HG03457 (cell line): ENCODE measurements around the gene LRP10.

Source experiments
- ATAC-seq: cut with Tn5 transposase; IDR thresholded peaks from one replicate; pipeline ENCODE4 v1.9.1; 2021; ENCODE audit warnings: moderate number of reproducible peaks; ENCODE audit not compliant: unreplicated experiment

Gene LRP10

DNA sequence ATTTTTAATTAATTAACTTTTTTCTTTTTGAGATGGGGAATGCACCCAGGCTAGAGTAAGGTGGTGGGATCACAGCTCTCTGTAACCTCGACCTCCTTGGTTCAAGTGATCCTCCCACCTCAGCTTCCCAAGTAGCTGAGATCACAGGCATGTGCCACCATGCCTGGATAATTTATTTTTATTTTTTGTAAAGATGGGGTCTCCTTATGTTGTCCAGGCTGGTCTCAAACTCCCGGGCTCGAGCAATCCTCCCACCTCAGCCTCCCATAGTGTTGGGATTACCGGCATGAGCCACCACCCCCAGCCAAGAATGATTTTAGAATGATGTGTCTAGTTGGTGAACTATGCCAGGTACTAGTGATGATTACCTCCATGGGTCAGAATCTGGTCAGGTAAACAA lies 6.6 kb upstream of the LRP10 start:
- ATAC-seq = no peak

DNA sequence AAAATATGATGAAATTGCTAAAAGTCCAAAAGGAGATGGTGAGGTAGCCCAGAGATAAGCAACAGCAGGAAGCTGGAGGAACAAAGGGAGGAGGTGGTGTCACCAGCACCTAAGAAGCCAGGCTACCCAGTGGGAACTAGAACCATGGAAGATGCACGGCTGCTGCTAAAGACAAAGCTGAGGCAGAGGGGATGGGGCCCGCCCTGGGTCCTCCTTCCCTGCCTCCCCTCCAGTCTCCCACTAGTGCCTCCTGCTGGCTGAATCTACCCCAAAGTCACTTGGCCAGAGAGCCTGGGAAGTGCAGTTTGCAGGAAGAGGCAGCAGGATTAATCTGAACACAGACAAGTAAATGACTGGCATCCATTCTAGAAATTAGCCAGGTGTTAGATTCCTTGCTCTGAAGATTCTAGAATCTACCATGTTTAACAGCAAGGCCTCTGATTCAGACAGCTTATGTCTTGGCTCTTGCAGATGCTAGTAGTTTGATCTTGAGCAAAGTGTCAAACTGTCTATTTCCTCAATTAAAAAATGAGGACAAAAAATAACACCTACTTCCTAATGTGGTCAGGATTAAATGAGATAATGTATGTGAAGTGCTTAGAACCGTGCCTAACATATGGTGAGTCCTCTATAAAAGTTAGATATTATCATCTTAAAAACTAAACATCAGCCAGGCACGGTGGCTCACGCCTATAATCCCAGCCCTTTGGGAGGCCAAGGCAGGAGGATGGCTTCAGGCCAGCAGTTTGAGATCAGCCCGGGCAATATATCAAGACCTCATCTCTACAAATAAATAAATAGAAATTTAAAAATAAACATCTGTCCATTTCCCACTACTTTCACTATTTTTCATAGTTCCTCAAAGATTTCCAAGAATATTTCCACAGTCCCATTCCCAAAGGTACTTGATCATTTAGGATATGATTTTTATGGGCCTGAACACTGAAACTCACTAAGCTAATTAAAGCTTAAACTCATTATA lies 5.8 kb upstream of the LRP10 start:
- no peak for ATAC-seq

- no peak for ATAC-seq
These were observed 4.7 kb upstream of the LRP10 start for GRCh38 chr14:22866874-22867273.

DNA sequence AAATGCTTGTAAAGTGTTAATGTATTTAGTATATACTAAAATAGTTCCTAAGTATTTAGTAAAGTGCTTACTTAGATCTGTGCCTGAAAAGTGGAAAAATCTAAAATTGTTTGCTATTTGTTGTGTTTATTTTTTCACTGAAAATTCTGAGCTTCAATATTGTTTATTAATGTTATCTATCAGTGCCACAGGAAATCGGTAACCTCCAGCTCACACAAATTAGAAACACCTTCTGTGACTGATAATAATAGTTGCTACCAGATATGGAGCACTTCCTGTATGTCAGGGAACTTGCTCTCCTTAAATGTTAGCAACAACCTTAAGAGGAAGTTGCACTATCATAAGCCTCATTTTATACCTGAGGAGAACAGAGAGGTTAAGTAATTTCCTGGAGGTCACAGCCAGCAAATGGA lies 723 bp upstream of the LRP10 start:
- peak; percentile 21 for ATAC-seq

DNA sequence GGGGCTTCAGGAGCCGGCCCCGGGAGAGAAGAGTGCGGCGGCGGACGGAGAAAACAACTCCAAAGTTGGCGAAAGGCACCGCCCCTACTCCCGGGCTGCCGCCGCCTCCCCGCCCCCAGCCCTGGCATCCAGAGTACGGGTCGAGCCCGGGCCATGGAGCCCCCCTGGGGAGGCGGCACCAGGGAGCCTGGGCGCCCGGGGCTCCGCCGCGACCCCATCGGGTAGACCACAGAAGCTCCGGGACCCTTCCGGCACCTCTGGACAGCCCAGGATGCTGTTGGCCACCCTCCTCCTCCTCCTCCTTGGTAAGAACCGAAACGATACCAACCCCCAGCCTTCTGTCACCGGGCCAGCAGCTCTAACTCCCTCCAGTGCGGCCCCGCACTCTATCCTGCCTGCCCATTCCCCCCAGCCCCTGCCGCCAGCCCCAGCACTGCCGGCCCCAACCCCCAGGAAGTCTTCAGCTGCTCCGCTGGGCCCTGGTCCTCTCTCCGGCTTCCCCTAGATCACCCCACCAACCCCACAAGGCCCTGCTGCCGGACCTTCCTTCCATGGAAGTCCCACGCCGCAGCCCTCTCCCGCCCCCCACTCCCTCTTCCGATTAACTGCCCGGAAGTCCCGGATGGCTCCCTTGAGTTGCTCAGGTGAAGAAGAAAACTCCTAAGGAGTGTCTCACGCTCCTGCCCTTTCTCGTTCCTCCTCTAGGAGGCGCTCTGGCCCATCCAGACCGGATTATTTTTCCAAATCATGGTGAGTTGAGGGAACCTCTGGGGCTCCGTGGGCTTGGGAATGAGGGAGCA lies 693 bp downstream of the LRP10 start:
- ATAC-seq = peak; percentile 5

- no peak for ATAC-seq
These were observed 1.4 kb downstream of the LRP10 start for GRCh38 chr14:22872833-22873520.

DNA sequence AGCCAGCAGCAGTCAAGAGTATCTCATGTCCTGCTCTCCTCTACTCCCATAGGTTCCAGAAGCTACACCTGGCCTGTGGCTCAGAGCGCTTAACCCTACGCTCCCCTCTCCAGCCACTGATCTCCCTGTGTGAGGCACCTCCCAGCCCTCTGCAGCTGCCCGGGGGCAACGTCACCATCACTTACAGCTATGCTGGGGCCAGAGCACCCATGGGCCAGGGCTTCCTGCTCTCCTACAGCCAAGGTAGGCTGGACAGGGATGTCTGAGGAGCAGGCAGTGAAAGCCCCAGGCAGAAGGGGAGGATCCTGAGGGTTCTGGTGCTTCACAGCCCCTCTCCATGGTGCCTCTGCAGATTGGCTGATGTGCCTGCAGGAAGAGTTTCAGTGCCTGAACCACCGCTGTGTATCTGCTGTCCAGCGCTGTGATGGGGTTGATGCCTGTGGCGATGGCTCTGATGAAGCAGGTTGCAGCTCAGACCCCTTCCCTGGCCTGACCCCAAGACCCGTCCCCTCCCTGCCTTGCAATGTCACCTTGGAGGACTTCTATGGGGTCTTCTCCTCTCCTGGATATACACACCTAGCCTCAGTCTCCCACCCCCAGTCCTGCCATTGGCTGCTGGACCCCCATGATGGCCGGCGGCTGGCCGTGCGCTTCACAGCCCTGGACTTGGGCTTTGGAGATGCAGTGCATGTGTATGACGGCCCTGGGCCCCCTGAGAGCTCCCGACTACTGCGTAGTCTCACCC lies 3.6 kb downstream of the LRP10 start:
- ATAC-seq = no peak

DNA sequence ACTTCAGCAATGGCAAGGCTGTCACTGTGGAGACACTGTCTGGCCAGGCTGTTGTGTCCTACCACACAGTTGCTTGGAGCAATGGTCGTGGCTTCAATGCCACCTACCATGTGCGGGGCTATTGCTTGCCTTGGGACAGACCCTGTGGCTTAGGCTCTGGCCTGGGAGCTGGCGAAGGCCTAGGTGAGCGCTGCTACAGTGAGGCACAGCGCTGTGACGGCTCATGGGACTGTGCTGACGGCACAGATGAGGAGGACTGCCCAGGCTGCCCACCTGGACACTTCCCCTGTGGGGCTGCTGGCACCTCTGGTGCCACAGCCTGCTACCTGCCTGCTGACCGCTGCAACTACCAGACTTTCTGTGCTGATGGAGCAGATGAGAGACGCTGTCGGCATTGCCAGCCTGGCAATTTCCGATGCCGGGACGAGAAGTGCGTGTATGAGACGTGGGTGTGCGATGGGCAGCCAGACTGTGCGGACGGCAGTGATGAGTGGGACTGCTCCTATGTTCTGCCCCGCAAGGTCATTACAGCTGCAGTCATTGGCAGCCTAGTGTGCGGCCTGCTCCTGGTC lies 4.3 kb downstream of the LRP10 start:
- no peak for ATAC-seq

DNA sequence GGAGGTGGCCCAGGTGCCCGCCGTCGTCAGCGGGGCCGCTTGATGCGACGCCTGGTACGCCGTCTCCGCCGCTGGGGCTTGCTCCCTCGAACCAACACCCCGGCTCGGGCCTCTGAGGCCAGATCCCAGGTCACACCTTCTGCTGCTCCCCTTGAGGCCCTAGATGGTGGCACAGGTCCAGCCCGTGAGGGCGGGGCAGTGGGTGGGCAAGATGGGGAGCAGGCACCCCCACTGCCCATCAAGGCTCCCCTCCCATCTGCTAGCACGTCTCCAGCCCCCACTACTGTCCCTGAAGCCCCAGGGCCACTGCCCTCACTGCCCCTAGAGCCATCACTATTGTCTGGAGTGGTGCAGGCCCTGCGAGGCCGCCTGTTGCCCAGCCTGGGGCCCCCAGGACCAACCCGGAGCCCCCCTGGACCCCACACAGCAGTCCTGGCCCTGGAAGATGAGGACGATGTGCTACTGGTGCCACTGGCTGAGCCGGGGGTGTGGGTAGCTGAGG lies 5.5 kb downstream of the LRP10 start:
- no peak for ATAC-seq

GRCh38 chr14:22878271-22879246 lies 7.0 kb downstream of the LRP10 start:
- no peak for ATAC-seq

DNA sequence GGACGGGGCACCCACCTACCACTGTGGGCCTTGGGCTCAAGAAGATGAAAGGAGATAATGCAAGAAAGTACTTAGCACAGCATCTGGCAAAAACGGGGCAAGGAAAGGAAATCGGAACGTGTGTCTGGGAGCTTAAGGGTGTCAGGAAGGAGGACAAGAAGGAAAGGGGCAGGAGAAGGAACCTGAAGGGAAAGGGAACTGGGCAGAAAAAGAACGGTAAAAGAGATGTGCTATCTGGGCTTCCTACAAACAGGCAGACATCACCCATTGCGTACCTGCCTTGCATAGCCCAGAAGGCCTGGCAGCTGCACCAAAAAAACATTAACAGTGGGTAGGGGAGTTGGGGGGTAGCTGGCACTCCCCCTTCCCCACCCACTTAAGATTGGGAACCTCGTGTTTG lies 10.5 kb downstream of the LRP10 start:
- ATAC-seq = no peak

GRCh38 chr14:22882529-22883172 lies 11.1 kb downstream of the LRP10 start:
- ATAC-seq = no peak

GRCh38 chr14:22883173-22883976 lies 11.8 kb downstream of the LRP10 start, which contains the start of gene REM2:
TSS of gene REM2 (plus strand) at chr14:22883222. CDS start at chr14:22883288, 66 bp downstream.
- no peak for ATAC-seq

DNA sequence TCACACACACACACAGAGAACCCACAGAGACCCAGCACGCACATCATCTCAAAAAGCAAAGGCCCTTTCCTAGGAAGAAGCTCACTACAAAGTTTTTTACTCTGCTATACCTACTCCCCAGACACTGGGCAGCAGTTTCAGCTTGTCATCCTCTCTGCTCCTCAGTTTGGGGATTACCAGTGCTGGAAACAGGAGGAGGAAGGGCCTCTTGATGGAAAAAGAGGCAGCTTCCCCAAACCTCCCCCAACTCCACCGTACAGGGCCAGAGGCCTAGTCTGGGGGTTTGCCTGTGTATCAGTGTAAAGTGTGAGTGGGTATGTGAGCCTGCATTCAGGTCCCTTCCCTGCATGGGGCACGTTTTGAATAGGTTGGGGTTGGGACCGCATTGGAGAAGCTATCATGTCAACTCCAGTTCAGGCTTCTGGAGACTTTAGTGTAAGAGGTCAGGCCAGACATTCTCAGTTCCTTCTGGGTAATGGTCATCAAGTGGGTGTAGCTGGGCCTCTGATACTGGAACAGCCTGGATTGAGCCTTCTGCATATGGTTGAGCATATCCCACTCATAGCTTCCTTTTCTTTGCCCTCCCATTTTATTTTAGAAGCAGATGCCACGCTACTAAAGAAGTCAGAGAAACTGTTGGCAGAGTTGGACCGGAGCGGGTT lies 12.7 kb downstream of the LRP10 start:
- ATAC-seq = no peak

GRCh38 chr14:22884738-22885523 lies 13.4 kb downstream of the LRP10 start:
- no peak for ATAC-seq

DNA sequence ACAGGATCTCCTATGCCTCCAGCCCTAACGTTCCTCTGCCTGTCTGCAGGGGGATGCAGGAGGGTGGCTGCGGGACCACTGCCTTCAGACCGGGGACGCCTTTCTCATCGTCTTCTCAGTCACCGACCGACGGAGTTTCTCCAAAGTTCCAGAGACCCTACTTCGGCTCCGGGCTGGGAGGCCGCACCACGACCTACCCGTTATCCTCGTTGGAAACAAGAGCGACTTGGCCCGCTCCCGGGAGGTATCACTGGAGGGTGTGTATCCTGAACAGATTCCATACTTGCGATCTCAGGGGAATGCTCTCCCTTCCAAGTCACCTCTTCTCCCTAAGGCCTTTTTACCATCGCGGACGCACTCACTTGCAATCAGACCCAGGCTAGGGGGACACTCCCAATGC lies 14.4 kb downstream of the LRP10 start:
- no peak for ATAC-seq
